Stimulated activated CD8-positive, alpha-beta memory T cell treated with anti-CD3 and anti-CD28 coated beads, Interleukin-4, amount 100 ng/mL, for 4 hours (primary cell): ENCODE results near the gene JDP2.

Experiments used
- DNase-seq, 2 donors: peaks; one replicate each; pipeline ENCODE4 v3.0.0-alpha.2; 2020; ENCODE audit warnings: low read depth in 2 of 2, low spot score in 1 of 2

The JDP2 gene

DNA sequence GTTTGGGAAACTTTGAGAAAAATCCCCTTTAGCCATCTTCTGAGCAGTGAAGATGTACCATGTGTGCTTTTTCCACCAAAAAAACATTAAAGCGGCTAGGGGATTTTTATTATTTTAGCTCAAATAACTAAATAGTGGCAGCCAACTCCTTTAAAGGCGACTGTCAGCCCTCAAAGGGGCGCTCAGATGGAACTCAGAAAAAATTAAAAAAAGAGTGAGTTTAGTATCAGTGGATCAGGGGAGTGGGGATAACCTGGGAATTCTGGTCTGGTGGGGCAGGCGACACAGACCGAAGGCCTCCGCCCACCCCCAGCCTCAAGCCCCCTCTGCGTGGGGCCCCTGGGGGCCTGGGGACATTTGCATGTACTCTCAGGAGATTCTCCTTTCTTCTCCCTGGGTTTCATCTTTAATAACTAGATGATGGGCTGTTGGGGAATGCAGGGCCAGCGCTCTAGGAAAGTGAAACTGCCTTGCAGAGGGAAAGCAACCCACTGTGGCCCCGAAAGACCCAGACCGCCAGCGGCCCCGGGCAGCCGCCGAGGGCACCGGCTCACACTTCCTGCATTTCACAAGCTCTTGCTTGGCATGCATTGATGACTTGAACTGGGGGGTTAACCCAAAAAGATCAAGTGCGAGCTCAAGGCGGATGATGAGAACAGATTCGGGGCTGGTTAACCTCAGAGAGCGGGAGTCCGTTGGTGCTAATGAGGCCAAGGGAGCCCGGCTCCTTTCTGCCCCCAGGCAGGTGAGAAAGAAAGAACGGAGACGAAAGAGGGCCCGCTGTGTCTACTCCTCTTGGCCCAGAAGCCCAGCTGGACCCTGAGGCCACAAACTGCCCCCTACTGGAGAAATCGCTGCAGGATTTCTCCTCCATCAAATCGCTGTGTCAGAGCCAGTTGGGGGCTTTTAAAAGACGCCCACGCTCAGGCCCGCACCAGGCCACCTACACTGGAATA, 87.1 kb downstream of the JDP2 start:
- no peak for DNase-seq

DNA sequence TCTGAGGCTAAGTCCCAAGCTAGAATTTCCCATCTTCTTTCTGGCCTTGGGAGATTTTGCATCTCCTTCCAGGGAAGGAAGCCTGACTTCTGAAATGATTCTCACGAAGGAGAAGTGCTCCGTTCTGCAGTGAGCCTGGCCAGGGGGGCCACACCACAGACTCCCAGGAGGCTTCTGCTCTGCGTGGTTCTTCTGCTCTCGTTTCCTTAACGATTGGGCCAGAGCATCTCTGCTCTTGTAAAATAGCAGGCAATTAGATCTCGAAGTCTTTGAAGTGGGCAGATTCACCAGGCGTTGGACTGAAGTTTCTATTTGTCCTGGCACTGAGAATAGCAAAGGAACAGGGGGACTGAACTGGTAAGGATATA, 87.8 kb downstream of the JDP2 start:
- DNase-seq, result no peak

DNA sequence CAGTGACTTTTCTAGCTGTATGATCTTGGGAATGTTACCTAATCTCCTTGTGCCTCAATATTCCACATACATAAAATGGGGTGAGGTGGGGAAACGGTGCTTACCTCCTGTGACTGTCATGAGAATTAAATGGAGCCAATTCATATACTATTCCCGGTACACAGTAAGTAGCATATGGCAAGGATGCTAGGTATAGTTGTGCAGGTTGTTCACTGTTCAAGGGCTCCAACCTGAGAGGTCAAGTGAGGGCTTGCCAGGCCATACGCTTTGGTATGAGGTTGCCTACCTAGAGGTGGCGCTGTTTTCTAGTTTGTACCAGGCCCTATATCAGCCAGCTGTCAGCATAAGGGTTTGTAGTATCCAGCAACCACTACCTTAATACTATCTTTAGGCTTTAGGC, 90.8 kb downstream of the JDP2 start:
- DNase-seq, result no peak

DNA sequence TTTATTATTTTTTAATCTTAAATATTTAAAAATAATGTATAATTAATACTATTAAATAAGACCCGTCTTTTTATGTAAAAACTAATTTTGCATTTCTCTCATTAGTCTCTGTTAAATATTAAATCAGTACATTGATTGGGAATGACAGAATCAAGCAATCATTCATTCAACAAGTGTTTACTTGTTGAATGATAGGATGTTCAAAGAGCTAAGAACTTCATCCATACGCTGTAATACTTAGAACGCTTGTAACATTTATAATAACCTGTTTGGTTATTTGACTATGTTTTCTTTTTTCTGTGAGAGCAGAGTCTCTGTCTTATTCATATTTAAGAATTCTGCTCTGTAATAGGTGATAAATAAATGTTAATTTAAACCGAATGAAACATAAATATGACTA, 91.6 kb downstream of the JDP2 start:
- no peak for DNase-seq

DNA sequence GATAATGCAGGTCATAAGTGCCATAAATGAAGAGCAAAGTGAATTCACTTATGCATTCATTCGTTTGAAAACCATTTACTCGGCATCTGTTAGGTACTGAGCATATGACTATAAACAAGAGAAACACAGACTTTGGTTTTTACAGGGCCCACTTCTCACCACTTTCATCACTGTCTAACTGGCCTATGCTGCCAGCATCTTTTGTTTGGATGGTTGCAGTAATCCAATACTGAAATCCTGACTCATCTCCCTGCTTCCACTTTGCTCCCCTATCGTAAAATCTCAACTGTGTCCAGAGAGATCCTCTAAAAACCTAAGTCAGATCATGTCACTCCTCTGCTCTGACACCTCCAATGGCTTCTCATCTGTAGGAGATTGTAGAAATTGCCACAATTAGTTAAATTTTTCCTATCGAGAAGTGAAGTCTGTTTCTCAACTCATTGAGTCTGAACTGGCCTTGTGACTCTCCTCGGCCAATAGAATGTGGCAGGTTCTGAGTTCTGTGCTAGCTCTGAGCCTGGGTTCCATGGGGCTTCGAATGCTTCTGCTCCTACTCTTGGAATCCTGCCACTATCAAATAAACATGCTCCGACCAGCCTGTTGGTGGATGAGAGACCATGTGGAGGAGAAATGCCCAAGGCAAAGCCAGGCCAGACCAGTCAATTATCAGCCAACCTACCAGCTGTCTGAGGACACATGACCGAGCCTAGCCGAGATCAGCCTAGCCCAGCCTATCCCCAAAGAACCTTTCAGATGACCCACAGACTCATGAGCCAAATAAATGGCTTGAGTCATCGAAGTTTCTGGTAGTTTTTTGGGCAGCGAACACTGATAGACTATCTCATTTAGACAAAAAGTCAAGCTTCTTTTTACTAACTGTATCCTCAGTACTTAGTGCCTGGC, 92.3 kb downstream of the JDP2 start:
- DNase-seq, result no peak

DNA sequence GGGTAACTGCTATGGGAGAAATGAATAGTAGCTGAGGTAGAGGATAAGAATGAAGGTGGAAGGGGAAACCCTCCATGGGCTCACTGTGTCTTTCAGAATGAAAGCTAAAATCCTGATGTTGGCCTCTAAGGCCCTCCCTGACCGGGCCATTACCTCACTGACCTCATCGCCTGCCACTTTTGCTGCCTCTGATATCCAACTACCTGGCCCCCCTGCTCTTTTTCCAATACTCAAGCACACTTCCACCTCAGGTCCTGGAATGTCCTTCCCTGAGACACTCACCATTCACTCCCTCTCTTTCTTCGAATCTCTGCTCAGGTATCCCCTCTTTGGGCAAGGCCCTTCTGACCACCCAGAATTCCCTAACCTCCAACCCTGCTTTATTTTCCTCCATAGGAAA, 93.0 kb downstream of the JDP2 start:
- no peak for DNase-seq

DNA sequence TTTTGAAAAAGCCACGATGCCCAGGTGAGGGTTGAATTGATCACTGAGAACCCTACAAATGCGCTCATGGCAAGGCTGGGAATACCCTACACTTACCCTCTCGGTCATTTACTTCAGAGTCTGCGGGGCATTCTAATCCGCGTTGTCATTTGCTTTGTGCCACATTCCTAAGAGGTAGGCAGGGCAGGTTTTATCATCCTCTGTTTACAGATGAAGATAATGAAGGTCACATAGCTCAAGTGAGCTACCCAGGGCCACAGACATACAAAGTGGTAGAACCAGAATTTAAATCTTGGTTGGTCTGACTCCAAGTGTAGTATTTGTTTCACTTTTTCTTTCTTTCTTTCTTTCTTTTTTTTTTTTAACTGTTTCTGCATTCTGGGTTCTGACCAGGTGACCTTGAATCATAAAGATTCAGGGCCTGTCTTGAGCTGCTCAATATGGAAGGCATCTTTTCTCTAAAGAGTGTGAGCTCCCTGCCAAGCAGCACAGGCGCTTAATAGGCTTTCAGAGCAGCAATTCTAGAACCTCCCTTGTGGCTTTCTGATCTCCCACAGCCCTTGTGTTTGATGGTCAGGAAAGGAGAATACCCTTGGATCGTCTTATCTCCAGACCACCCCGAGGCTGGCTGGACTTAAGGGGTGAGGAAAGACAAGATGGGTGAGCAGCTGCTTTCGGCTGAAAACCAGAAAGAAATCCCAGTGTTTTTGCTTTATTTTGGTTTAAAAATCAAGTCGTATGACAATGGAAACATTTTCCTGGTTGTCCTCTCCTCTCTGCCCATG, 93.8 kb downstream of the JDP2 start:
- DNase-seq, result no peak

DNA sequence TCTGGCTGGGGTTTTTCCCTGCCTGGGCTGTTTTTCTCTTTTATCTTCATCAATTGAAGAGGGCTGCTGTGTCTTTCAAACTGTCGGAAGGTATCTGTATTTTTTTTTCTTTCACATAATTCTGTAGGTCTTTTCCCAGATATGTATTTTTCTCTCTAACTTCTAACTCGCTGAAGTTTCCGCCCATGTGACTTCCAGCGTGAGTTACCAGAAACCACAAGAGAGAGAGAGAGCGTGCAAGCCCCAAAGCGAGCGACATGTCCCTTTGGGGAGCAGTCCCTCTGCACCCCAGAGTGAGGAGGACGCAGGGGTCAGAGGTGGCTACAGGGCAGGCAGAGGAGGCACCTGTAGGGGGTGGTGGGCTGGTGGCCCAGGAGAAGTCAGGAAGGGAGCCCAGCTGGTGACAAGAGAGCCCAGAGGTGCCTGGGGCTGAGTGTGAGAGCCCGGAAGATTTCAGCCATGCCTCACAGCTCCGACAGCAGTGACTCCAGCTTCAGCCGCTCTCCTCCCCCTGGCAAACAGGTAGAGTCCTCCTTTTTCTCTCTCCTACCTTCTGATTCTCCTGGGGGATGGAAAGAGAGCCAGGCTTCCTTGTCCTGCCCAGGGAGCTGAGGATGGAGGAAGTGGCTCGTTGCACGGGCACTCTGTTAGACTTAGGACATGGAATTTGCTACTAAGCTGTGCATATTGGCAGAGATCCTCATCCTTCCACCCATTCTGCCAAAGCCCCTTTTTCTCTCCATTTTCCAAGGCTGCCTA, 94.6 kb downstream of the JDP2 start, which contains the start of gene BATF:
Gene BATF, plus strand, starts transcription at position 246 of the 759 bp plus-strand sequence. Its CDS starts 214 bp downstream, at position 460.
- peak; percentile 64 to 70 for DNase-seq

DNA sequence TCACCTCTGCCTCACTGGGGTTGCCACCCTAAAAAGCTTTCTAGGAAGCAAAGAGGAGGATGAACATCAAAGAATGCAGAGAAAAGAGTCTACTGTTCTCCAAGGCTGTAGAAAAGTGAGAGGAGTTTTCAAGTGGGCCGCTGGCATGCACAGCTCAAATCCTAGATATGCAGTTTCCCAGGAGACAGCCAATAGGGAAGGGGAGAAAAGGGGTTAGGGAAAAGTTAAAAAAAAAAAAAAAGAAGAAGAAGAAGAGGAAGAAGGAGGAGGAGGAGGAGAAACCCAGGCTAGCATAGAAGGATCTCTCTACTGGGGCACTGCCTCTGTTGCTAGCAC, 95.1 kb downstream of the JDP2 start:
- no peak for DNase-seq
